Erythroblast (primary cell): ENCODE data around the gene OSBP2.

Experiments used
- DNase-seq, 2 experiments: peaks; one replicate each; lab custom pipeline; 2025; lab: John Stamatoyannopoulos, UW
- GATA1 ChIP-seq: IDR thresholded peaks from 2 replicates; pipeline ENCODE4 v1.6.1; 2011; ENCODE audit warnings: low read depth, mild to moderate bottlenecking, control low read depth, low read length, moderate library complexity
- POLR2A ChIP-seq: IDR thresholded peaks from 2 replicates; pipeline ENCODE4 v1.6.1; 2011; ENCODE audit warnings: mild to moderate bottlenecking, low read length

The OSBP2 gene

GRCh38 chr22:30809086-30809485, 114.4 kb downstream of the OSBP2 start:
- TF ChIP-seq POLR2A (no peak), GATA1 (no peak)
- no peak for DNase-seq

- no peak for DNase-seq
- TF ChIP-seq GATA1 (no peak), POLR2A (no peak)
Observed at GRCh38 chr22:30810105-30810504, 115.4 kb downstream of the OSBP2 start.

- TF ChIP-seq GATA1 = no peak
- TF ChIP-seq POLR2A = no peak
- no peak for DNase-seq
Observed at GRCh38 chr22:30813936-30814335, 119.3 kb downstream of the OSBP2 start.

- peak; percentile 21 to 56 for DNase-seq
- TF ChIP-seq GATA1 (no peak), POLR2A (no peak)
Observed at GRCh38 chr22:30816413-30816812, 121.7 kb downstream of the OSBP2 start.

GRCh38 chr22:30821381-30821780, 126.7 kb downstream of the OSBP2 start:
- no peak for TF ChIP-seq POLR2A
- no peak for TF ChIP-seq GATA1
- DNase-seq = no peak

- no peak for DNase-seq
- TF ChIP-seq POLR2A = no peak
- no peak for TF ChIP-seq GATA1
Observed at GRCh38 chr22:30821863-30822215, 127.2 kb downstream of the OSBP2 start.

- TF ChIP-seq GATA1 (no peak), POLR2A (no peak)
- DNase-seq = no peak
Observed at GRCh38 chr22:30822216-30823014, 127.7 kb downstream of the OSBP2 start.

- peak; percentile 12 to 13 for DNase-seq
- TF ChIP-seq POLR2A (no peak), GATA1 (no peak)
Observed at GRCh38 chr22:30823015-30823370, 128.3 kb downstream of the OSBP2 start.

GRCh38 chr22:30824096-30824495, 129.4 kb downstream of the OSBP2 start:
- no peak for TF ChIP-seq GATA1
- no peak for TF ChIP-seq POLR2A

GRCh38 chr22:30824711-30825110, 130.0 kb downstream of the OSBP2 start:
- TF ChIP-seq GATA1 (no peak), POLR2A (no peak)
- no peak for DNase-seq

More at GRCh38 chr22:30824096-30824495, 129.4 kb downstream of the OSBP2 start:
- DNase-seq = no peak

GRCh38 chr22:30825711-30826505, 131.2 kb downstream of the OSBP2 start:
- TF ChIP-seq GATA1 (no peak), POLR2A (no peak)
- DNase-seq = no peak

- TF ChIP-seq POLR2A = no peak
- no peak for TF ChIP-seq GATA1
- no peak for DNase-seq
Observed at GRCh38 chr22:30826670-30827355, 132.1 kb downstream of the OSBP2 start.

- TF ChIP-seq GATA1 (no peak), POLR2A (no peak)
- DNase-seq = no peak
Observed at GRCh38 chr22:30827646-30828045, 133.0 kb downstream of the OSBP2 start.

- DNase-seq = no peak
- TF ChIP-seq POLR2A (no peak), GATA1 (no peak)
Observed at GRCh38 chr22:30828187-30829155, 133.8 kb downstream of the OSBP2 start.
